GM12873 (cell line): ENCODE measurements around the gene CHST12.

Experiments used
- TF ChIP-seq, protein P1 (sequence below): IDR thresholded peaks from 2 replicates; pipeline ENCODE4 v1.5.1; 2012; ENCODE audit warnings: low read depth, mild to moderate bottlenecking, moderate library complexity, low read length, control low read depth; ENCODE audit not compliant: insufficient read depth; ENCODE audit errors: missing control alignments

Gene CHST12

DNA sequence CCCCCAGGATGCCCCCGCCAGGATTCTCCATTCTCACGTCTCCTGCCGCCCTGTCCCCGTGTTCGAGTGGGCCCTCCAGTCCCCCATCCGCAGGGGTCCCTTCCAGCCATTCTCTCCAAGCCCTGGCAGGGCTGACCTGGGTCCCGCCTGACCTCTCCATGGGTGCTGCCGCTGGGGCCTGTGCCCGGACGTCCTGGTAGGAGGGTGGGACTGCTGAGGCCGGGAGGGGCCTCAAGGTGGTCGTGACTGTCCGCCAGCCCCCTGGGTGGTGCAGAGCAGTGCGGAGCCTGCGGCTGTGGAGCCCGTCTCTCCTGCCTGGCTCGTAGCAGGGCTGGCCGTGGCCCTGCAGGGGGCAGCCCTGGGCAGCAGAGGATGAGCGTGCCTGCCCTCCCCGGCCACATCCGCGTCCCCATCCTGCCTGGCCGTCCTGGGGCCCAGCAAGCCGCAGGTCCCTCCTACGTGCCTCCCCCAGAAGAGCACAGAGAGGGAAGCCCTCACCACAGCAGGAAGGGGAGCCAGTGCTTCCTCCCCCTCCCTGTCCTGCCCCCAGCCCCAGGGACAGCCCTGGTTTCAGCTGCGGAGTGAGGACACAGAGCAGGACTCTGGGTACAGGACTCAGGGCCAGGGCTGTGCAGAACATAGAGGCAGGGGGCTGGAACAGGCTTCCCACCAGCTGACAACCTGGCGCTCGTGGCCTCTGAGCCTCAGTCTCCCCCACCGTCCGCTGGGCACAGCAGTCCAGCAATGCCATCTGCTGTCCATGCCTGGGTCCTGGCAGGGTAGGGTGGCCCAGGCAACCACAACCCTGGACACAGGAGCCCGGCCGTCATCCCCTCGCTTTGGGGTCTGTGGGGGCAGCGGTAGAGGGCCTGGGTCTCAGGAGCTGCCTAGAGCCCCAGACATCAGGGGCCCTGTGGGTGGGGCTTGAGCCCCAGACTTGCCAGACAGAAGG is 74.3 kb downstream of the CHST12 start:
- TF ChIP-seq, protein P1, sequence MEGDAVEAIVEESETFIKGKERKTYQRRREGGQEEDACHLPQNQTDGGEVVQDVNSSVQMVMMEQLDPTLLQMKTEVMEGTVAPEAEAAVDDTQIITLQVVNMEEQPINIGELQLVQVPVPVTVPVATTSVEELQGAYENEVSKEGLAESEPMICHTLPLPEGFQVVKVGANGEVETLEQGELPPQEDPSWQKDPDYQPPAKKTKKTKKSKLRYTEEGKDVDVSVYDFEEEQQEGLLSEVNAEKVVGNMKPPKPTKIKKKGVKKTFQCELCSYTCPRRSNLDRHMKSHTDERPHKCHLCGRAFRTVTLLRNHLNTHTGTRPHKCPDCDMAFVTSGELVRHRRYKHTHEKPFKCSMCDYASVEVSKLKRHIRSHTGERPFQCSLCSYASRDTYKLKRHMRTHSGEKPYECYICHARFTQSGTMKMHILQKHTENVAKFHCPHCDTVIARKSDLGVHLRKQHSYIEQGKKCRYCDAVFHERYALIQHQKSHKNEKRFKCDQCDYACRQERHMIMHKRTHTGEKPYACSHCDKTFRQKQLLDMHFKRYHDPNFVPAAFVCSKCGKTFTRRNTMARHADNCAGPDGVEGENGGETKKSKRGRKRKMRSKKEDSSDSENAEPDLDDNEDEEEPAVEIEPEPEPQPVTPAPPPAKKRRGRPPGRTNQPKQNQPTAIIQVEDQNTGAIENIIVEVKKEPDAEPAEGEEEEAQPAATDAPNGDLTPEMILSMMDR = peak; percentile 68

DNA sequence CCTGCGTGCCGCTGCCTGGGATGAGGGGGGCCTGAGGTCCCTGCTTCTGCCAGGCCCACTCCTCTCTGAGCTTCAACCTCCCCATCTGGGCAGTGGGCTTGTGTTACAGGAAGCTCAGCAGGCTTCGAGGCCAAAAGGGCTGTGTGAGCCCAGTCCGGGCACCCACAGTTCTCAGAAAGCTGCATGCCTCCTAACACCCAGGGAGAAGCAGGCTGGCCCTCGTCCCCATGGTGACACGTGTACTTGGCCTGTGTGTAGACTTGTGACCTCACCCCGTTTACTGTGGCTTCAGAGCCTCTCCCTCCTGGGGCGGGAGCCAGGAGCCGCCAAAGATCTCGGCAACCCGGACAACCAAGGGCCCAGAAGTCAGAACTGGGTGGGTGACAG is 75.0 kb downstream of the CHST12 start:
- TF ChIP-seq, protein P1 = no peak

DNA sequence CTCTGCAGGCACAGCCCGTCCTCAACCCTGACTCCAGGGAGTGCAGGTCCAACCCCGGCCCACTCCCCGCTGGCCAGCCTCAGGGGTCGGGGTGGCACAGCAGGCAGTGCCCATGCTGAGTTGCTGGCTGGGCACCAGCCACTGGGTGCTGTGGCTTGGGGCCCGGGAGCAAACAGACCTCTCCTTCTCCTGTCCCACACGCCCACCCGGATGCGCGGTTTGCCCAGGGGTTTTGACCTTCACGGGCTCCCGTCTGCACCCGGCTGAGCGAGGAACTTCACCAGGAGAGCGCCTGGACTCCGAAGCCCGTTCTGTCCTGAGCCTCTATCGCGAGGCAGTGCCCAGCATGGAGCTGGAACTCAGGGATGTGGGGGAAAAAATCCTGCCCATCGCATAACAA is 75.4 kb downstream of the CHST12 start:
- TF ChIP-seq, protein P1 = no peak

DNA sequence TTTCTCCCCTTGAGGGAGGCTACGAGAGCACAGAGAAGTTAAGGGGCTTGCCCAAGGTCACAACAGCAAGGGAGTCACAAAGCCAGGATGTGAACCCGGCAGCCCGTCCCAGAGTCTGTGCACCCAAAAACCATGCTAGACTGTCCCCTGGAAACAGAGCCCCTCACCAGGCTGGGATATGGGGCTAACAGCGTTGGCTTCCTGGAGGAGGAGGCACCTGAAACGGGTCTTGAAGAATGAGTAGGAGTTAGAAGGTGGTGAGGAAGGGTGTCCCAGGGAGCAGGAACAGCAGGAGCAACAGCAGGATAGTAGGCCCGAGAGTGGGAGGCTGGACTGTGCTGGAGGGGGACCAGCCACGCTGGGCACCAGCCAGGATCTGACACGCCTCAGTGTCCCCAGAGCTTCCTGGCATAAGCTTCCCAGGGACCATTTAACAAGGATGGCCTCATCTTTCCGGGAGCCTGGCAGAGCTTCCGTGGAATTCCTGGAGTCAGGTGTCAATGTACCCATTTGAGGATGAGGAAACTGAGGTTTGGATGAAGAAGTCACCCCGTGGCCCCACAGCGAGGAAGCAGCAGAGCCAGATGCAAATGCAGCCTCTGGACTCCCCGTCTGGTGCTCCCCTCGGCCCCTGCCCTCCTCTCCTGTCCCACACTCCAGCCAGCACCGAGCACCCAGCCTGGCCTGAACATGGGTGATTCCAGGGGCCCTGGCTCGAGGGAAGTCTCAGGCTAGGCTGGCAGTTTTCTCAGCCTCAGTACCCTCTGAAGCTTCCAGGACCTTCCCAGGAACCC is 76.1 kb downstream of the CHST12 start:
- TF ChIP-seq, protein P1 = no peak

DNA sequence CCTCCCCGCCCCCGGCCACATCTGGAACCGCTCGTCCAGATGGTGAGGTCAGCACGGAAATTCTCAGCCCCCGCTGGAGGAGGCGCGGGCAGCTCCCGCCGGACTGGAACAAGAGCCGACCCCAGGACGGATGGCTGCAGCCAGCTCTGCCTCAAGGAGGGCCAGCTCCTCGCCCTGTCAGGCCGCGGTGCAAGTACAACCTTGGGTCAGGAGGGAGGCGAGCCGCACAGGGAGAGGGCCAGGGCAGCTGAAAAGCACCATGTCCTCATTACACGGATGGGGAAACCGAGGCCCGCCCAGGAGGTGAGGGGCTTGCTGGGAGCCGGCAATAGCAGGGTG is 76.6 kb downstream of the CHST12 start:
- TF ChIP-seq, protein P1 = no peak

DNA sequence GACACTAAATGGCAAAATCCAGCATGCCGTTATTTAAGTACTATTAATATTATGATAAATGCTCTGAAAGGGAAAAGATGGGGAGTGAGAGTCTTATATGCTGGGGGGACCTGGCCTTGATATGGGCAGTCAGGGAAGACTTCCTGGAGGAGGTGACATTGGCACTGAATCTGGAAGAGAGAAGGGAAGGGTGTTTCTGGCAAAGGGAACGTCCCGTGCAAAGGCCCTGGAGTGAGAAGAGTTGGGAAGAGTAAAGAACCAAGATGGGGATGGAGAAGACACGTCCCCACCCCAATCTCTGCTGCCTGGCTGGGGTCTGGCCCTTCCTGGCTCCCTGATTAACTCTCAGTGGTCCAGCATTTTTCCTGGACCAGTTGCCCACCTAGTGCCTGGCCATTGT is 77.8 kb downstream of the CHST12 start:
- TF ChIP-seq, protein P1 = no peak
